HUES64 (cell line): ENCODE measurements around the gene SYDE1.

Source experiments
- H3K27ac ChIP-seq: 2 replicates; pipeline ENCODE4 v1.7.0; 2013; ENCODE audit warnings: low read depth, low read length, inconsistent platforms
- H3K27me3 ChIP-seq: 2 replicates; pipeline ENCODE4 v1.6.1; 2013; ENCODE audit warnings: mild to moderate bottlenecking, low read length; ENCODE audit not compliant: insufficient read depth
- H3K36me3 ChIP-seq: 2 replicates; pipeline ENCODE4 v1.6.1; 2013; ENCODE audit warnings: mild to moderate bottlenecking, low read length; ENCODE audit not compliant: insufficient read depth
- H3K4me1 ChIP-seq: 2 replicates; pipeline ENCODE4 v1.6.1; 2013; ENCODE audit warnings: mild to moderate bottlenecking, low read length, moderate library complexity; ENCODE audit not compliant: insufficient read depth
- H3K4me3 ChIP-seq: 2 replicates; pipeline ENCODE4 v1.5.1; 2013; ENCODE audit warnings: mild to moderate bottlenecking, low read length, moderate library complexity
- H3K9ac ChIP-seq: 2 replicates; pipeline ENCODE4 v1.6.1; 2013; ENCODE audit warnings: mild to moderate bottlenecking, low read depth, low read length
- H3K9me3 ChIP-seq: 2 replicates; pipeline ENCODE4 v1.6.1; 2013; ENCODE audit warnings: low read depth, low read length; ENCODE audit not compliant: insufficient read depth
- WGBS: fragments of 150-250, 120-280 bp; methylation state at CpG from one replicate; pipeline ENCODE4 v1.1.7; 2013; ENCODE audit warnings: missing lambda C conversion rate; 5-methylcytosine and 5-hydroxymethylcytosine counted together

The SYDE1 gene

DNA sequence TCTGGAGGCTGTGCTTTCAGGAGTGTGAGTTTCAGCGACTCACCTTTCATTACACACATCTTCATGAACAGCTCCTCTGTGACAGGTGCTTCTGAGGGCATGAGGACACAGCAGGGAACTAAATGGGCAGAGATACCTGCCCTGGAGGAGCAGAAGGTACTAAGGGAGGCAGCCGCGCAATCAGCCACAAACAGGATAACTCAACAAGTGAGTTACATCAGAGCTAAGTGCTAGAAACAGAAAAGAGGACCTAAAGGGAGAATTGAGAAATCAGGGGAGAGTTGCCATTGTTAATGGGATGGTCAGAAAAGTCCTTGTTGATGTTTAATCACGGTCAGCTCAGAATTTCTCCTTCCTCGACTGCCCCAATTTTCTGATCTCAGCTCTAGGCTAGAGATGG lies 42.5 kb downstream of the SYDE1 start:
- 84% methylated on average over 5 of the region's 5 CpGs for WGBS
- Histone ChIP-seq H3K9ac (no peak overlapping the region), H3K9me3 (0 out of 2 replicates have a peak, but pooled peaks cover 4% of the 10 kb centered on the region), H3K36me3 (no peaks in the 10 kb centered on the region), H3K4me1 (no peaks in the 10 kb centered on the region), H3K27ac (no peak overlapping the region), H3K27me3 (peaks cover 2% of the 10 kb centered on the region; the same call in 1 of the 2 replicates), H3K4me3 (no peak overlapping the region)

DNA sequence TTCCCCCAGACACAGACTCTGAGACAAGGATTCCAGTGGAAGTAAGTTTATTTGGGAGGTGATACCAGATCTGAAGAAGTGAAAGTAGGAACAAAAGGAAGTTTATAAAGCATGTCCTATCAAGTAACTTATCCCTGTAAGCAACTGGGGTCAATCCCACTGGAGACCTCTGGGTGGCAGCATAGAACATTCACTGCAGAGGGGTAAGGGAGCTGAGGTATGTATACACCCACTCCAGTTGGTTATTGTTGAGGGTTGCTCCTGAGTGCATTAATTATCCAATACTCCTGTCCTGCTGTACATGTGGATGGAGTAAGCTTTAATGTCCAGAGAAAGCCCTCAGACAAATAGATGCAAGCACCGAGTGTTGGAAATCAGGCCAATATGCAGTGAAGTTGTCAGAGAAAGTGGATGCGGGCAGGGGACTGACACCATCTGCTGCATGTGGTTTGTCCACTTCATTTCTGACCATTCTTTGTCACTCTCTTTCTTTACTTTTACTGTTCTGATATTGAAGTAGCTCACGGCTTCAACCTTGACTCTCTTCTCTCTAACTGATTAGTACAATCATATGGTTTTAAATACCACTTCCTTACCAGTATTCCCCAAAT lies 46.9 kb downstream of the SYDE1 start:
- 91% methylated on average over 3 of the region's 3 CpGs for WGBS

DNA sequence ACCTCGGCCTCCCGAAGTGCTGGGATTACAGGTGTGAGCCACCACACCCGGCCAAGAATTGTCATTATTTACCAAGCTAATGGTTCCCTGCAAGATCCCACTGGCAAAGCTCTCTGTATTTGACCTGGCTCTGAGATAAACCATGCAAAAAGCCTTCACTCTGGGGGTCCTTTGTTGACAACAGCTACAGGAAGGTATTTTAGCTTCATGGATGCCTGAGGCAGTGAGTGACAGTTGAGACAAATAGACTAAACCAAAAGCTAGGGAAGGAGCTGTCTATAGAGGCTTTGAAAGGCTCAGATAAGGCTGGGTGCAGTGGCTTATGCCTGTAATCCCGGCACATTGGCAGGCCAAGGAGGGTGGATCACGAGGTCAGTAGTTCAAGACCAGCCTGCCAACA lies 48.1 kb downstream of the SYDE1 start:
- H3K27me3 ChIP-seq, result no peaks in the 10 kb centered on the region
- H3K9me3 ChIP-seq, result peaks cover 19% of the 10 kb centered on the region
- 77% methylated on average over 5 of the region's 5 CpGs for WGBS
- H3K4me1 ChIP-seq, result no peaks in the 10 kb centered on the region
- no peak overlapping the region for H3K27ac ChIP-seq
- no peak overlapping the region for H3K4me3 ChIP-seq
- no peak overlapping the region for H3K9ac ChIP-seq
- peaks cover 15% of the 10 kb centered on the region for H3K36me3 ChIP-seq

More for the DNA sequence above, 46.9 kb downstream of the SYDE1 start:
- Histone ChIP-seq H3K36me3 (peaks cover 3% of the 10 kb centered on the region; the same call in 1 of the 2 replicates), H3K9me3 (peaks cover 10% of the 10 kb centered on the region), H3K9ac (no peak overlapping the region), H3K4me1 (no peaks in the 10 kb centered on the region), H3K4me3 (no peak overlapping the region), H3K27me3 (no peaks in the 10 kb centered on the region), H3K27ac (no peak overlapping the region)

DNA sequence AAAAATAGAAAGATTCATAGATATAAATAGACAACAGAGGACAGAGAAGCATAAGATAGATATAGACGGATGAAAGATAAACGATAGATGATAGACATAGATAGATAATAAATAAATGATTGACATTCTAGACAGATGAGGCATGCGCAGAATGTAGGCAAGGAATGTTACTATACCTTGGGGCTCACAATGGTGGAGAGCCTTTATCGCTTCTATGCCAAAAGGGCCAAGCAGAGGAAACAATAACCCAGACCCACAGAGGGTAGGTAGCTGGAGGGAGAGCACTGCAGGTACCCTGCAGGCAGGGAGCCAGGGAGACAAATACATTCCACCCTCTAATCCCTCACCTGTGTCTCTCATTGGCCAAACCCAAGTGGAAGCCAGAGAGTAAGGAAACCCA lies 49.2 kb downstream of the SYDE1 start:
- no peak overlapping the region for H3K9ac ChIP-seq
- no peak overlapping the region for H3K4me3 ChIP-seq
- H3K27me3 ChIP-seq, result no peaks in the 10 kb centered on the region
- H3K27ac ChIP-seq, result no peak overlapping the region
- no peaks in the 10 kb centered on the region for H3K4me1 ChIP-seq
- H3K36me3 ChIP-seq, result peaks cover 25% of the 10 kb centered on the region
- H3K9me3 ChIP-seq, result peaks cover 19% of the 10 kb centered on the region
- 89% methylated on average over 4 of the region's 4 CpGs for WGBS

DNA sequence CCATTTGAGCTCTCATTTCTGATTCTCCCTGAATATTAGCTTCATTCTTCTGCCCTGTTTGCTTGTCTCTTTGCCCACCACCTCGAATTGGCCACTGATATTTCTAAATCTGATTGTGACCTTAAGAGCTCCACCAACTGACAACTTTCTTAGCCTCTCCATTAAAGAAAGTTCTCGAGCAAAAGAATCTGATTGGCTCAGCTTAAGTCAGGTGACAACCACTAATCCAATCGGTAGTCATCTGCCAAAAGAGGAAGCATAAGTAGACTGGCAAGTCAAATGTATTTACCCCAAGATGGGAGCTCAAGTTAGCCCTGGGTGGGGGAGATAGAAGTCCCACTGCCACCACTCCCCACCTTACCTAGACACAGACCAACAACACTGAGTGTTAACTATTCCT lies 52.0 kb downstream of the SYDE1 start:
- Histone ChIP-seq H3K27me3 (no peaks in the 10 kb centered on the region), H3K27ac (no peak overlapping the region), H3K4me1 (no peaks in the 10 kb centered on the region), H3K9ac (no peak overlapping the region), H3K36me3 (peaks cover 54% of the 10 kb centered on the region), H3K4me3 (no peak overlapping the region), H3K9me3 (peaks cover 19% of the 10 kb centered on the region)
- 92% methylated on average over 3 of the region's 3 CpGs for WGBS

DNA sequence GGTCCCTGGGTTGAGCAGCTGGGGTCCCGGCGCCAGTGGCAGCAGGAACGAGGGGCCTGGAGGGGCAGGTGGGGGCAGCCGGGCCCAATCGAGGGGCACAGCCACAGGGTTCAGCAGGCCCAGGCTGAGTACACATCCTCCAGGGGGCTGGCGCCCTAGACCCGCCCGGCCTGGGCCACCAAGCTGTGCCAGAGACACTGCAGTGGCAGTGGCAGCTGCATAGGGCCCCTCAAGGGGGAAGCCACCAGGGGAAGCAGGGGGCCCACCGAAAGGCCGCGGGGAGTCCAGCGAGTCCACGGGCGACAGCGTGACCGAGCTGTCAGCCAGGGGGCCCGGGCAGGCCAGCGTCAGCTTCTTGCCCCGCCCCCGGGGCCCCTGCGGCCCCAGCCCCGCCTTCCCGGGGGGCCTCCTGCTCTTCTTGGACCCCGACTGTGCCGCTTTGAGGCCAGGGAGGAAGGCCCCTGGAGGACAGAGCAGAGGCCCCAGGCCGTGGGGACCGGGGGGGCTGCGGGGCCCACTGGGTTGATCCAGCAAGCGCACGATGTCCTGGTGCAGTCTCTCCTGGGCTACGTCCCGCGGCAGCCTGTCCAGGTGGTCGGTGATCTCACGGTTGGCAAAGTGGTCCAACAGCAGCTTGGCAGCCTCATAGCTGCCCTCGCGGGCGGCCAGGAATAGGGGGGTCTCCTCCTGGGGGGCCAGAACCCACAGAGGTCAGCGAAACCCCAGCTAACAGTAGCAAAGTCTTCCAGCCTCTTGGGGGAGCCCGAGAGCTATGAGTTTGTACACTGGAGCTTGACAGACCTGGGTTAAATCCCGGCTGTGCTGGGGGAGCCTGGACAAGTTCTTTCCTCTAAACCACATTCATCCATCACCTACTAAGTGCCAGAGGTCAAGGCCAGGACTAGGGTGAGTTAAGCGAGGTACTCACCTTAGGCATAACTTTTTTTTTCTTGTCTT lies 54.1 kb downstream of the SYDE1 start:
- no peak overlapping the region for H3K4me3 ChIP-seq
- WGBS, result 94% methylated on average over 42 of the region's 42 CpGs
- peaks cover 74% of the 10 kb centered on the region for H3K36me3 ChIP-seq
- no peak overlapping the region for H3K9ac ChIP-seq
- H3K9me3 ChIP-seq, result peaks cover 21% of the 10 kb centered on the region
- H3K27me3 ChIP-seq, result no peaks in the 10 kb centered on the region
- H3K27ac ChIP-seq, result no peak overlapping the region
- no peaks in the 10 kb centered on the region for H3K4me1 ChIP-seq
